Measurements from ENCODE around the gene UBE2I. TPM values are rescaled to one million over a fixed set of nuclear protein-coding genes. Genes with fewer than 3 reads are reported as not detected.

The UBE2I gene
- total RNA-seq, 1 experiment from 2014 or later, result 290 TPM

- Histone ChIP-seq H4K91ac (ENCODE audit: insufficient read length, low read depth, low read length) (no peak overlapping the region), H2BK5ac (ENCODE audit: insufficient read length, low read length) (no peak overlapping the region), H2BK12ac (ENCODE audit: insufficient read length, low read depth, low read length) (no peak overlapping the region), H3K18ac (ENCODE audit: insufficient read length, low read depth, low read length) (no peak overlapping the region), H3K79me1 (ENCODE audit: insufficient read depth, low read depth, low read length, poor library complexity, severe bottlenecking) (no peaks in the 10 kb centered on the region), H2AFZ (ENCODE audit: low read length) (no peak overlapping the region), H3K9me3 (ENCODE audit: control insufficient read depth, low read depth, low read length) (no peaks in the 10 kb centered on the region), H2BK120ac (ENCODE audit: low read depth, low read length, poor library complexity, severe bottlenecking) (no peak overlapping the region), H3K27me3 (ENCODE audit: insufficient read depth, low read length) (no peaks in the 10 kb centered on the region), H2BK20ac (ENCODE audit: low read depth, low read length, poor library complexity, severe bottlenecking) (no peak overlapping the region), H3K23ac (ENCODE audit: insufficient read length, low read depth, low read length) (no peak overlapping the region), H3K4ac (ENCODE audit: low read depth, low read length) (no peak overlapping the region), H2AK5ac (ENCODE audit: insufficient read length, low read length) (no peak overlapping the region), H3K14ac (ENCODE audit: insufficient read depth, low read length) (no peak overlapping the region), H3K4me2 (ENCODE audit: insufficient read depth, insufficient read length, low read length) (no peak overlapping the region), H3K79me2 (ENCODE audit: insufficient read depth, low read length) (no peaks in the 10 kb centered on the region), H3K56ac (ENCODE audit: insufficient read length, low read depth, low read length) (no peak overlapping the region), H4K20me1 (ENCODE audit: control insufficient read depth, insufficient read depth, insufficient read length) (no peaks in the 10 kb centered on the region), H3K9ac (ENCODE audit: extremely low read depth, insufficient read length, low read length) (no peak overlapping the region), H4K8ac (replicated peaks; ENCODE audit: insufficient read length, low read depth, low read length) (no peak overlapping the region), H4K5ac (ENCODE audit: insufficient read length, low read depth, low read length) (no peak overlapping the region), H3K4me1 (ENCODE audit: insufficient read depth, low read length) (no peaks in the 10 kb centered on the region; the same call in 1 of the 2 replicates), H2BK15ac (ENCODE audit: low read depth, low read length) (no peak overlapping the region), H3T11ph (ENCODE audit: low read length) (no peak overlapping the region), H3K23me2 (ENCODE audit: insufficient read length, low read depth, low read length, poor library complexity, severe bottlenecking) (no peaks in the 10 kb centered on the region), H3K27ac (ENCODE audit: insufficient read length, low read depth, low read length) (no peak overlapping the region)
- H3K9me3 Mint-ChIP-seq, result no peaks in the 10 kb centered on the region
- DNase-seq, result no peak
- H3K4me3 Mint-ChIP-seq, result no peak overlapping the region
- peaks cover 5 to 12% of the 10 kb centered on the region in 2 experiments; a peak in 3 of 4 replicates for H3K4me1 Mint-ChIP-seq
- H3K27ac Mint-ChIP-seq, result no peak overlapping the region
- H3K27me3 Mint-ChIP-seq (ENCODE audit: low read depth), result peaks cover 37% of the 10 kb centered on the region
- H3K36me3 Mint-ChIP-seq (ENCODE audit: insufficient read depth in 1 of 3, low read depth in 3 of 3), result peaks cover 0 to 4% (median 0%) of the 10 kb centered on the region in 3 experiments; a peak in 2 of 7 replicates
- no CpG with 5 or more reads among the region's 14 CpGs for WGBS (ENCODE audit: extremely low coverage, insufficient read length, low lambda C conversion rate)
- no peak for TF ChIP-seq CTCF (conservative IDR thresholded peaks at IDR 0.05)
Observed at GRCh38 chr16:1276580-1276878, 32.9 kb upstream of the UBE2I start.

Measured in H9 (cell line).